Left renal cortex interstitium (tissue), 4 donors: Measurements from ENCODE around the gene FHAD1. TPM values are rescaled to one million over a fixed set of nuclear protein-coding genes. Genes with fewer than 3 reads are reported as not detected.

ENCODE experiments used
- DNase-seq, 4 donors: peaks; one replicate each; pipeline ENCODE4 v3.0.0-alpha.2; 2013; ENCODE audit warnings: low read depth in 4 of 4, low spot score in 2 of 4, missing footprints in 1 of 4
- polyA plus RNA-seq, 4 donors: library from polyadenylated mRNA; unstranded; fragments of 120-200 nt; gene quantifications; one replicate each; pipeline ENCODE4 v1.2.1, GENCODE V29; 2013; ENCODE audit not compliant: insufficient read length in 4 of 4

FHAD1 gene
- polyA plus RNA-seq, 4 donors, result 2.2 to 5.3 (median 4.4) TPM

DNA sequence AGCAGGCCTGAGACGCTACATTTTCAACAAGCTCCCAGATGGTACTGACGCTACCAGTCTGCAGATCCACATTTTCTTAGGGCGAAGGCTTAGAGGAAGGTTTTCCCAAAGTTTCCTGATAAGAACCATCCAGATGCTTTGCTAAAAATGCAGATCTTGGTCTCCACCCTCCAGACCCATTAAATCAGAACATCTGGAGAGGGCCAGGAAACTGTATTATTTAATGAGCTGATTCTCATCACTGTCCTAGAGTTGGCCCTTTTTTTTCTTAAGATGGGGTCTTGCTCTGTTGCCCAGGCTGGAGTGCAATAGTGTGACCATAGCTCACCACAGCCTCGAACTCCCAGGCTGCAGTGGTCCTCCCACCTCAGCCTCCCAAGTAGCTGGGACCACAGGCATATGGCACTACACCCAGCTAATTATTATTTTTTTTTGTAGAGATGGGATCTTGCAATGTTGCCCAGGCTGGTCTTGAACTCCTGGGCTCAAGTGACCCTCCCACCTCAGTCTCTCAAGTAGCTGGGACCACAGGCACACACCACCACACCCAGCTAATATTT is 95.5 kb downstream of the FHAD1 start:
- DNase-seq, result no peak

DNA sequence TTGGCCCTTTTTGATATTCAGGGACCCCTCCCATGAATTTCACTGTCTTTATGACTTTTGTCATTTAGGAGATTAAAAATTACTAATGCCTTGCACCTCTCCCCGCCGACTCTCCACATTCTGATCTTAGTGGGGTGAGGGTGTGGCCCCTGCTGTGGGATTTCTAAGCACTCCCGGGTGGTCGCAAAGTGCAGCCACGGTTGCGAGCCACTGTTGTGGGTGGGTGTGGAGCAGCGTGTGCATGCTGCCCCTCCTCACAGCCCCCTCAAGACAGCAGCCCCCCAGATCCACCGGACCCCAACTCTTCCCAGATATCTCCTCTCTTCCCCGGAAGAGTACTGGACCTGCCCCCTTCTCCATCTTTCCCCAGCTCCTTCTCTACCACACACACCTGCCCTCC is 96.1 kb downstream of the FHAD1 start:
- no peak for DNase-seq

DNA sequence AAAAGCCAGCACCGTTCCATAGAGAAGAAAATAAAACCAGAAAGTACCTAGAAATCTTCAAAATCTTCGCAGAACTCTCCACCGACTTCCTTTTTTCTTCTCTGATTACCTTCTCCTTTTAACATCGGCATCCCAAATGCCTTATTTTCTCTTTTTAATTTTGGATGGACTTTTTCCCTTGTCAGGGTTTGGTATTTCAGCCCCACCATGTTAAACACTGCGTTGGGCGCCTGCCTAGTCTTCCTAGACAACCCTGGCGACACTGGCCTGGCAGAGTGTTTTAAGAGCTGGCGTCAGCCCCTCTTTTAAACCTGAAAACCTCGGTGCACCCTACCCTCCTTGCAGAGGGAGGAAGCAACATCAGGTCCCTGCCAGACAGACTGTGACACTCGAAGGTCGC is 96.7 kb downstream of the FHAD1 start:
- peak in 2 of 4 donors; percentile 32 to 82 for DNase-seq

DNA sequence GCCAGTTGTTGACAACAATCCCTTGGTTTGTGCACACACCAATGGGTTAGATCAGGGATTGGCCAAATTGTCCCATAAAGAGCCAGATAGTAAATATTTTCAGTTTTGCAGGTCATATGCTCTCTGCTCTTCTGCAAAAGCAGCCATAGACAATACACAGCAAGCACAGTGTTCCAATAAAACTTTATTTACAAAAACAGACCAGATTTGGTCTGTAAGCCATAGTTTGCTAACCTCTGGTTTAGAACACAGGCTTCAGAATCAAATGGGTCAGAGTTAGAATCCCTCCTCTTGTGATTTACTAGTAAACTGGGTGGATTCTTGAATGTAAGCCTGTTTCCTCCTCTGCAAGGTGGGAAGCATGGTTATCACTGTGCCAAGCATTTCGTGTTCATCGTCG is 97.4 kb downstream of the FHAD1 start:
- DNase-seq, result no peak

DNA sequence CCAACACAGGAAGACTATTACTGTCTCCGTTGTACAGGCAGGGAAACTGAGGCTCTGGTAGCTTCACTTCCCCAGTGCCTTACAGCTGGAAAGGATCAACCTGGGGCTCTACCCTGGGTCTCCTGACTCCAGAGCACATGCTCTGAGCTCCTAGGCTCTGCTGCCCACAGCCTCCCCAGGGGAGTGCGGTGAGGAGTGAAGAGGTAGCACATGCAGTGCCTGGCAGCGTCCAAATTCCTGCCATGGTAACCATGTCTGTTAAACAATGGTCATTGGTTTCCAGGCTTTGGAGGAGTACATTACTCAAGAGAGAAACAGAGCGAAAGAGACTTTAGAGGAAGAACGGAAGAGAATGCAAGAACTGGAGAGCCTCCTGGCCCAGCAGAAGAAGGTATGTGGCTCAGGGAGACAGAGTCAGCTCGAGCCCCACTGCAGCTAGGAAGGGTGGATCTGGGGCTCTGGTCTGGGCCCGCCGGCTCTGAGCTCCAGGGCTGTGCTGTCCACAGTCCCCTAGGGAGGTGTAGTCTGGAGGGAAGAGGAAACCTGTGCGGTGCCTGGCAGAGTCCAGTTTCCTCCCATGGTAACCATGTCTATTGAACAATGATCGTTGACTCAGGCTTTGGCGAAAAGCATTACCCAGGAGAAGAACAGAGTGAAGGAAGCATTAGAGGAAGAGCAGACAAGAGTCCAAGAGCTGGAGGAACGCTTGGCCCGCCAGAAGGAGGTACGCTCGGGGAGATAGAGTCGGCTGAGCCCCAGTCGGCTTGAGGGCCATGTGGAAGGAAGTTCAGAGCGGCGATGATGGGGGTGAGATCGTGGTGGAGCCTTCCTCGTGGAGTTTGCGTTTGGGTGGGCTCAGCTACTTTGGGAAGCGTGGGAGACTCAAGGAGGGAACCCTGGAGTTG is 98.0 kb downstream of the FHAD1 start:
- DNase-seq, result no peak

DNA sequence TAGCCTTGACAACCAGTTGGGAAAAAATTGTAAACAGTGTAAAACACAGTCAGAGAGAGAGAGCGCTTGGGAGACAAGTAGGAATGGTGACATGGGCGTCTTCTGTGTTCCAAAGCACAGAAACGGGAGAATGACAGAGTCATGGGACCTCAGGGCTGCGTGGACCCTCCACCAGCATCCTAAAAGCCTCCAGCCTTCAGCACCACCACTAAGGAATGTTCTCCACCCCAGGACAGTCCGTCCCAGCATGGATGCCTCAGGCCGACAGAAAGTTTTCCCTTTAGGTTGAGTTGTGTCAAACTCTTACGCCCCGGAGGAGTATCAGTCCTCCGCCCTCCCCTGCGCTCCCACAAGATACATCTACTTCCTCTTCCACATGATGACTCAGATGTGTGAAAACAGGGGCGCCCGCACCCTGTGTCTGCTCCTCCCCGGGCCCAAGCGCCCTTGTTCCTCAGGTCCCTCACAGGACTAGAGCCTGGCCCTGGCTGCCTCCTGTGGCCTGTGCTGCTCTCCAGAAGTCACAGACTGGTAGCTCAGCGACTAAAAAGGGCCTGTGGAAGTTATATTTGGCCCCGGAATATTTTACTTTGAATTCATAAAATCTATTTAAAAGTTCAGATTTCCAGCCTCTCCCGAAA is 98.8 kb downstream of the FHAD1 start:
- no peak for DNase-seq

DNA sequence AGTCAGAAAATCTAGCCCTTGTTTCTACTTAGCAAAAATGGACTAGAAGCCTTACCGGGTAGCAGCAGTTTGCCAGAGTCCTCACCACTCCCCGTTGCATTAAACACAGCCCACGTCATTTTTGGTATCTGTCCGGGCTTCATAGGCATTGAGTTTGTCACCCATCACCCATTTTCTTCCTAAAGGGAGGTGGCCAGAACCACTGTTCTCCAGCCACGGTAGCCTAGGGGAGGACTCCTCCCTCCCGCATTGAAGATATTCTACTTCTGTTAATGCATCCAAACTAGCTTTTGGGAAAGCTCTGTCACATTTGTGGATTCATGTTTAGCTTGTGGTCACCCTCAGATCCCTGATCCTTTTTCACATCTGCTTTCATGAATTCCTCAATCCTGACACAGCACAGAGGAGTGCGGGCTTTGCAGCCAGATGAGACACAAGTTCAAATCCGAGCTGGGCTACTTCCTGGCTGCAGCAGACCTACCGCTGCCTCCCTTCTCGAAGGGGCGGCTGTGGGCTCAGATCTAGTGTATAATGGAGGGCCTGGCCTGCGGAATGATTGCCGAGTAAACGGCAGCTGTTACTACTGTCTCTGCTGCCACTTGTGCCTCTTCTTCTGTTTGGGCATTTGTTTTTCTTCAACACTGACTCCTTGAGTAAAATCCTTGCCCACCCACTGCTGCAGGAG is 99.5 kb downstream of the FHAD1 start:
- no peak for DNase-seq

DNA sequence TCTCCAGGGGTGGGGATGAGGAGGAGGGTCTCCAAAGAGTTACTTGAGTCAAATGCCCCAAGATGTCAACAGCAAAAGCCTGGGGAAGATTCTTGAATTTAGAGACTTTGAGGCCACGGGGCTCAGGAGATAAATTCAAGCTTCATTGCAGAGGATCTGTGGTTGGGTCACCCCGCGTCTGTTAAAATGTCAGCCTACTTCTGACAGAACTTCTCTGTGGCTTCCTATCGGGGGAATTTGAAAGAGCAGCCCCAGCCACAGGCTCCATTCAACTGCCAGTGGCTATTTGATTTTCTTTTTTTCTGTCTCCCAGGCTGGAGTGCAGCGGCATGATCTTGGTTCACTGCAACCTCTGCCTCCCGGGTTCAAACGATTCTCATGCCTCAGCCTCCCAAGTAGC is 100.2 kb downstream of the FHAD1 start:
- DNase-seq, result no peak

DNA sequence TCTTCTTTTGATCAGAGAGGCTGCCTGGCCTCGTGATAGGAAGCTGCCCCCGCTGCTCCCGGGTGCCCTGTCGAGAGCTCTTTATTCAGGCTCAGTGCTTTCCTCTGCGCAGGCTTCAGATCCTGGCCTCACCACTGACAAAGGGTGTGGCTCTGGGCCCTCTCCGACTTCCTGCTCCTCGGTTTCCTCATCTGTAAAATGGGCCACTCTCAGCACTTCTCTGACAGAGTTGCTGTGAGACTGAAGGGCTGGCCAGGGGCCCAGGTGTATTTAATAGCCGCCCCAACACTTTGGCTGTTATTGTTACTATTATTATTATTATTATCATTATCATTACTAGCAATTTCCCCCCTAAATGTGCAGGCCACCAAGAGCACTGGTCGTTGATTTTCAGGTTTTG is 101.6 kb downstream of the FHAD1 start:
- DNase-seq, result no peak

DNA sequence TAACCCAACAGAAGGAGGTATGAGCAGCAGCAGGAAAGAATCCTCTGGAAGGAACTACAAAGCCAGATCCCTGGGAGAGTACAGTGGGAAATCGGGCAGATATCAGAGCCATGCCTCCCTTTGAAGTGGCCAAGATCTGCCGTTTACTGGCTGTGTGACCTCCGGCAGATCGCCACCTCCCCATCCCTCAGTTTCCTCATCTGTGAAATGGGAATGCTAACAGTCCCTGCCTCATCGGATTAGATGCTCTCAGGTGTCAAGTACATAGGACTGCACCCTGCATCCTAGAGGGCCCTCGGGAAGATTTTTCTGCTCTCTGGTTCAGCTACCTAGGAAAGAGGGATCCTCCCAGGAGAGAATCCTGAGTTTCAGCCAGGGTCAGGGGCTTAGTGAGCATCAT is 102.1 kb downstream of the FHAD1 start:
- DNase-seq, result no peak

DNA sequence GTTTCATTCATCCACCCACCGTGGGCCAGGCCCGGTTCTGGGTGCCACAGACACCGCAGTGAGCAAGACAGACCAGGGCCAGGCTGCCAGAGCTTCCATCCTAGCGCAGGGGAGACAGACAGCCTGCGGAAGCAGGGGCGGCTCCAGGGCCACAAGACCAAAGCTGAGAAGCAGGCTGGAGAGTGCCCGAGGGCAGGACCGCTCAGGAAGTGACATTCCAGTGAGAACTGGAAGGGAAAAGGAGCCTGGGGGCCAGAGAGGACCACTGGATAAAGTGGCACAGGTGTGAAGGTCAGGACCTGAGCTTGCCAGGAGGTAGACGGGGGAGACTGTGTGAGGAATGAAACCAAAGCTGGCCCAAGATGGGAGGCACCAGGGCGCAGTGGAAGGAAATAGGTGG is 103.1 kb downstream of the FHAD1 start:
- DNase-seq, result no peak

DNA sequence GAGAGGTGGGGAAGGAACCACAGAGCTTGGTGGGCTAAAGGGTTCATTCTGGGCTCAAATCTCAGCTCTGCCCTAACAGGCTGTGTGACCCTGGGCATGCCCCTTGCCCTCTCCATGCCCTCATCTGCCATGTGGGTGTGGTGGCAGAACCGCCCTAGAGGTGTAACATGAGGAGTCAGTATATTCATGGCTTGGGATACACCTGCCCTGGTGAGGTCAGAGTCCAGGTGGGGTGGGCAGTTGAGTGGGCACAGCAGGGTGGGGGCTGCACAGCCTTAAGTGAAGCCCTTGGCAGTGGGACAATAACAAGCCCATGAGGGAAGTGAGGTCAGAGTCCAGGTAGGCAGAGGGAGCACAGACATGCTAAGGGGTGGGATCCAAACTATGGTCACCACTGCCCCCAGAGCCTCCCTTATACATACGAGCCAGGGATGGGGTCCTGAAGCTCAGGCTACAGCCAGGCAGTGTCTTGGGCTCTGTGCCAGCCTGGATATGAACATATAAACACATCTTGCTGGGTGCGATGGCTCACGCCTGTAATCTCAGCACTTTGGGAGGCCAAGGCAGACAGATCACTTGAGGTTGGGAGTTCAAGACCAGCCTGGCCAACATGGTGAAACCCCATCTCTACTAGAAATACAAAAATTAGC is 103.7 kb downstream of the FHAD1 start:
- no peak for DNase-seq

DNA sequence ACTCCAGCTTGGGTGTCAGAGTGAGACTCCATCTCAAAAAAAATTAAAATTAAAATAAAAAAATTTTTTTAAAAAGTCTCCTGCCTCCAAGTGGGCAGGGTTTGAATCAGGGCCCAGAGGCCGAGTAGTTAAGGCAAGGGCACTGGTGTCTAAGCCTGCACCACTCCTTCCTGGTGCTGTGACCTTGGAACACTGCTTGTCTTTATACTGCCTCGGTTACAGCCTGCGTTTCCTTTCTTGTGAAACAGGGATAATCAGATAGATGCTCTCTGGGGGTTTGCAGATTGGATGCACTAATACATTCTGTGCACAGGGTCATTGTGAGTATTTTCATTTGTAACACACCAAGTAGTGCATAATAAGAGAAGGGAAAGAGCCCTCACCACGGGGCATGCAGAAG is 104.3 kb downstream of the FHAD1 start:
- DNase-seq, result no peak

DNA sequence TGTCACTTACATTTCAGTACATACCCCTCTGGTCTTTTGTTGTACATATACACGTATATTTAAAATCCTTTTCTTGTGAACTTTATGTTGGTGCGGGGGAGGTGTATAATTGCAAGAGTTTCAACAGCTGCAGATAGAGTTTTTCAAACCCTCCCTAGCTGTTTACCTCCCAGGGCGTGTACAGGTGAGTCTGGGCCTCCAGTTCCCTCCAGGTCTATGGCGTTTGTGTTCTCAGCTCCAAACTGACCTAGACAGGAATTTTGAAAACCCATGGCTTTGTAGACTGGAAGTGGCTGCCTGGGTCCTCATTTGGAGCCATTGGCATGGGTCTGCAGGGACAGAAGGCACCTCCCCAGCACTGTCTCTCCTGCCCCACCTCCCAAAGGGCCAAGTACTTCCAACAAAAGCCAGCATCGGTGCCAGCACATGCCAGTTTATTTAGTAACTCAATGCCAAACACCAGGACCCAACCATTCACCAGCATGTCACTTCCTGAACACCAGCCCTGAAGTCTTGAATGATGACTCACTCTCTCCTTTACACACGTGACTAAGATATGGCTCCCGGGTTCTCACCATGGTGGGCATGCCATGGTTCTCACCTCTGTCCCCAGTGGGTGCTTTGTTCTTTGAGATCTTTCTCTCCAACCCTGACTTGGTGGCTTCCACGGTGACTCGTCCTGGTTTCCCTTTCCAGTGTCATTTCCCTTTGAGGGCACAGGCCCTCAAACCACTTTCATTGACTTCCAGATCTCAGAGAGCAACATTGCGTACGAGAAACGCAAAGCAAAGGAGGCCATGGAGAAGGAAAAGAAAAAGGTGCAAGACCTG is 105.3 kb downstream of the FHAD1 start:
- no peak for DNase-seq

DNA sequence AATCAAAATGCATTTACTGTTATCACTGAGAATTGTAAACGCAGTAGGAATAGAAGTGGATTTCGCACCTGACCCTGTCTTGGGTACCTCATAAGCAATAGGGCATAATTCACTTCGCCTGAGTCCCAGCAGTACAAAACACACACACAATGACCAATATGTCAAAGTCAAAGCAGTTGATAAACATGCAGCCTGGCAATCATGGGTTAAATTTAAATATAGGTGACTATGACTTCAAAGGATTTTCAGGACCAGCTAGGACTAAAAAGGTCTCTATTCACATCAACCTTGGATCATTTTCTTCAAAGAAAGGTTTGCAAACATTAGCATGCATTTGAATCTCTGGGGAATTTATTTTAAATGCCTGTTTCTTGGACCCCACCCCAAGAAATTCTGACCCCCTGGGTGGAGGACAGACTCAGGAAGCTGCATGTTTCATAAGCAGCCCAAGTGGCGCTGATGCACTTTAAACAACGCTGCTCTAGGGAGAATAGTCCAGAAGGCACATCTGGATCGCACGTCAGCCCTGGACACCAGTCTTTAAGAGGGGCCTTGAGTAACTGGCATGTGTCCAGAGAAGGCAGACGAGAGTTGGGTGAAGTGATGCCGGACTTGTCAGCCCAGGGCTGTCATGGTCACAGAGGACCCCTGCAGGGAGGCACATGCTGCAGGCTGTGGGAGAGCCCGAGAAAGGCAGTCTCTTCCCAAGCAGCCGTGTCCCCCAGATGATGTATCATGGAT is 107.0 kb downstream of the FHAD1 start:
- DNase-seq, result no peak

DNA sequence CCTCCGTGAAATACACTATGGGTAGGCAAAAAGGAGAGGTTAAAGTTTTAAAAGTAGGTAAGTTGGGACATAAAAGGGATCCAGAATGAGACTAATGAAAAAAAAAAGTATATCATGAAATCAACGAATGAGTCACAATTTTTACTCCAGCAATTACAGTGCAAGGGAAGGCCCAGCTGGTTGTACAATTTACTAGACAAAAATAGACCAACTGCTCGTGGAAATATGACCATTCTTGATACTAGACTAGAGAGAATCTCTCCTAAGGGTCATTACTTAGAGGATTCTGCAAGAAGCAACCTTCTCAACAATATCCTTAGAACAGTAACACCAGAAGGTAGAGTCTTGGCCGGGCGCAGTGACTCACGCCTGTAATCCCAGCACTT is 107.5 kb downstream of the FHAD1 start:
- no peak for DNase-seq

DNA sequence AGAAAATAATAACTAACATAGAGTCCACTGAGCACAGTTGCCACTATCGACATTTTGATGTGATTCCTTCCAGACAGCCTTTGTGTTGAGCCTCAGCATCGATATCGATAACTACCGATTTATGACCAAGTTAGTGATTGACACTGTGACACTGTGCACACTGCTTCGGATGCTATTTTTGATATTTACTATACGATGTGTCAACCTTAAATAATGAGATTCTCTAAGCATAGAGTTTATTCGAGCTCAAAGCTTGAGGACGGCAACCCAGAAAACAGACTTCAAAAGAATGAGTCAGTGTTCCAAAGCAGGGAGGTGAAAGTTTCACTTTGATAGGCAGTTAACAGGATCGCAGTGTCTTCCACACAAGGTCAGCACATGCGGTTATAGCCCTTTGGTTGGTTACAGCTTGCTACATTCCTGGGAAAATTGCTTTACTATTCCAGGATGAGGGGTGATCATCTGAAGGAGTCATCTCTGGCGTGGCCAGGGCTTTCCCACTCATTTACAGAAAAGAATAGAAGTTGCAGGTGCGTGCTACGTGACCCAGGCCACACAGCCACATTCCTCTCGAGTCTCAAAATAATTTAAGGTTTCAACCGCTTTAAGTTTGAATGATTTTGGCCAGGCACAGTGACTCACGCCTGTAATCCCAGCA is 109.1 kb downstream of the FHAD1 start:
- DNase-seq, result no peak

DNA sequence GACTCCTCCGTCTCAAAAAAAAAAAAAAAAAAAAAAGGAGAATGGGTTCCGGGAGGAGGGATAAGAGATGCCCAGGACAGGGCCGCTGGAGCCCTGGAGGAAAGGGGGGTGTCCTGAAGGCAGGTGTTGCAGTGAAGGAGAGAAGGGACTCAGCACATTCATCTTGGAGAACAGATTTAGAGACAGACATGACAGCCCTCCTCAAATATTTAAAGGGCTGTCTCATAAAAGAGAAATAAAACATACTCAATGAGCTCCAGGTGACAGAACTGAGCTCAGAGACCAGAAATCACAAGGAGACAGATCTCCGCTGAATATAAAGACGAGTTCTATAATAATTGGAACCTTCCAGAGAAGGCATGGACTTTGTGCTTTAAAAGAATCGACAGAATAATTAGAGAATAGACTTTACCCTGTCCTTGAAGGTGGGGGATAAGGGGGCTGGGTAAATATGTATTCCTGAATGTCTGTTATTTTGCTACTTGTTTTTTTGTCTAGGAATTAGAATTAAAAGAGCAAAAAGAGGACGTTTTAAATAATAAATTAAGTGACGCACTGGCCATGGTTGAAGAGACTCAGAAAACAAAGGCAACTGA is 110.7 kb downstream of the FHAD1 start:
- no peak for DNase-seq
